Ishikawa (cell line): Measurements from ENCODE around the gene KIF15.

Experiments used
- CEBPB ChIP-seq: IDR thresholded peaks from 2 replicates; pipeline ENCODE4 v1.6.1; 2012
- CREB1 ChIP-seq: IDR thresholded peaks from 2 replicates; pipeline ENCODE4 v1.6.1; 2012; ENCODE audit warnings: low read depth
- EP300 ChIP-seq: IDR thresholded peaks from 2 replicates; pipeline ENCODE4 v1.6.1; 2012; ENCODE audit warnings: borderline replicate concordance
- FOXM1 ChIP-seq: IDR thresholded peaks from 2 replicates; pipeline ENCODE4 v1.6.1; 2012; ENCODE audit warnings: low read depth, borderline replicate concordance
- NFIC ChIP-seq: IDR thresholded peaks from 2 replicates; pipeline ENCODE4 v1.6.1; 2012
- RAD21 ChIP-seq: IDR thresholded peaks from 2 replicates; pipeline ENCODE4 v1.6.1; 2012; ENCODE audit warnings: low read depth
- REST ChIP-seq: IDR thresholded peaks from 2 replicates; pipeline ENCODE4 v1.6.1; 2012; ENCODE audit warnings: low read depth, mild to moderate bottlenecking
- TAF1 ChIP-seq: IDR thresholded peaks from 2 replicates; pipeline ENCODE4 v1.6.1; 2012; ENCODE audit warnings: low read depth, mild to moderate bottlenecking
- TCF12 ChIP-seq: IDR thresholded peaks from 2 replicates; pipeline ENCODE4 v1.6.1; 2012; ENCODE audit warnings: low read depth
- YY1 ChIP-seq: IDR thresholded peaks from 2 replicates; pipeline ENCODE4 v1.6.1; 2012; ENCODE audit warnings: low read depth
- ZBTB7A ChIP-seq: IDR thresholded peaks from 2 replicates; pipeline ENCODE4 v1.6.1; 2012; ENCODE audit warnings: low read depth
- TF ChIP-seq, protein P1 (sequence below): IDR thresholded peaks from 2 replicates; pipeline ENCODE4 v1.6.1; 2012
- TF ChIP-seq, protein P2 (sequence below): IDR thresholded peaks from 2 replicates; pipeline ENCODE4 v1.6.1; 2012

DNA sequence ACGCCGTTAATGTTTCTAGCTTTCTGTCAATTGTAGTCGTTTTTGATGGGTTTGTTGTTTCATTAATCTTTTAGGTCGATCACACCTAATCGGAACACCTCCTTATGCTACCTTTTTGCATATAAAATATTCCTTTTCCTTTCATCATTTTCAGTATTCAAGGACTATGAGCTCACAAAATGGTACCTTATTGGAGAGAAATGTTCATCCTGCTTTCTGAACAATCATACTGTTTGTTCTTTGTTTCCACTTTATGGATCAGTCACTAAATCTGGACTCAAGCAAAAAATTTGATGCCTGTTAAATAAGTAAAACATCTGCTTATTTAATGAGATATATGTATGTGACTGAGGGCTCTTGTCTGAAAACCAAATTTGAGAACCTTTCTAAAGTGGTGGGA, 1.1 kb downstream of the KIF15 start:
- TF ChIP-seq CREB1 (no peak), RAD21 (no peak), NFIC (no peak), REST (no peak), TAF1 (no peak), EP300 (no peak), CEBPB (no peak), FOXM1 (no peak), ZBTB7A (no peak), YY1 (no peak), TCF12 (no peak)
- TF ChIP-seq, protein P1, sequence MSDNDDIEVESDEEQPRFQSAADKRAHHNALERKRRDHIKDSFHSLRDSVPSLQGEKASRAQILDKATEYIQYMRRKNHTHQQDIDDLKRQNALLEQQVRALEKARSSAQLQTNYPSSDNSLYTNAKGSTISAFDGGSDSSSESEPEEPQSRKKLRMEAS, result no peak
- TF ChIP-seq, protein P2, sequence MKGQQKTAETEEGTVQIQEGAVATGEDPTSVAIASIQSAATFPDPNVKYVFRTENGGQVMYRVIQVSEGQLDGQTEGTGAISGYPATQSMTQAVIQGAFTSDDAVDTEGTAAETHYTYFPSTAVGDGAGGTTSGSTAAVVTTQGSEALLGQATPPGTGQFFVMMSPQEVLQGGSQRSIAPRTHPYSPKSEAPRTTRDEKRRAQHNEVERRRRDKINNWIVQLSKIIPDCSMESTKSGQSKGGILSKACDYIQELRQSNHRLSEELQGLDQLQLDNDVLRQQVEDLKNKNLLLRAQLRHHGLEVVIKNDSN, result no peak
